Esophagus squamous epithelium (tissue), 4 donors: ENCODE results near the gene RPLP2.

Experiments
- CTCF ChIP-seq, 6 experiments: fragments of 450-650 bp in 4 of 6; fragments of 200-600 bp in 2 of 6; sonication (generic) in 2 of 6; IDR thresholded peaks; one replicate each; pipeline ENCODE4 v1.5.1; 2016 to 2019; ENCODE audit warnings: antibody characterized with exemption in 6 of 6, mild to moderate bottlenecking in 4 of 6, moderate library complexity in 4 of 6
- POLR2A ChIP-seq, 4 donors: fragments of 450-650 bp; IDR thresholded peaks; one replicate each; pipeline ENCODE4 v1.6.1; 2017; ENCODE audit warnings: antibody characterized with exemption in 4 of 4, mild to moderate bottlenecking in 4 of 4, moderate library complexity in 3 of 4

GRCh38 chr11:804599-804964 lies 5.2 kb upstream of the RPLP2 start:
- TF ChIP-seq POLR2A (IDR thresholded peaks at IDR 0.05) (no peak), CTCF (IDR thresholded peaks at IDR 0.05) (no peak)
